CD4-positive, alpha-beta memory T cell (primary cell): ENCODE measurements around the gene DAW1. TPM values are rescaled to one million over a fixed set of nuclear protein-coding genes. Genes with fewer than 3 reads are reported as not detected.

Experiments used
- CTCF ChIA-PET: fragments of 350-600 bp; sonication (Branson Sonifier 250); formaldehyde crosslinking; loops from one replicate; lab custom pipeline; 2021; ENCODE audit warnings: inconsistent platforms; ENCODE audit not compliant: partially characterized antibody; lab: Charles Lee
- POLR2A ChIA-PET: fragments of 350-600 bp; sonication (Branson Sonifier 250); formaldehyde crosslinking; loops from one replicate; lab custom pipeline; 2021; ENCODE audit not compliant: partially characterized antibody; lab: Charles Lee
- DNase-seq, 5 donors: peaks; one replicate each; pipeline versions ENCODE4 v3.0.0 to v3.0.0-alpha.2; 2020 to 2022; ENCODE audit warnings: mixed read lengths in 1 of 5
- H3K27ac ChIP-seq: one replicate; pipeline ENCODE4 v1.7.0; 2013; ENCODE audit warnings: low read depth, low read length
- H3K27me3 ChIP-seq: 2 replicates; pipeline ENCODE4 v1.7.0; 2013; ENCODE audit warnings: mild to moderate bottlenecking, low read length, moderate library complexity; ENCODE audit not compliant: insufficient read depth
- H3K36me3 ChIP-seq: 2 replicates; pipeline ENCODE4 v1.7.0; 2013; ENCODE audit warnings: mild to moderate bottlenecking, low read length, moderate library complexity; ENCODE audit not compliant: insufficient read depth
- H3K4me1 ChIP-seq: 2 replicates; pipeline ENCODE4 v1.7.0; 2013; ENCODE audit warnings: mild to moderate bottlenecking, low read length, moderate library complexity; ENCODE audit not compliant: insufficient read depth
- H3K4me3 ChIP-seq, 2 donors: one replicate each; pipeline ENCODE4 v1.7.0; 2013; ENCODE audit warnings: low read length in 2 of 2, mild to moderate bottlenecking in 1 of 2
- H3K9me3 ChIP-seq, 2 donors: one replicate each; pipeline ENCODE4 v1.7.0; 2013; ENCODE audit warnings: low read length in 2 of 2, control low read depth in 1 of 2; ENCODE audit not compliant: control insufficient read depth in 1 of 2
- H3K27ac Mint-ChIP-seq, 7 donors: one replicate each; pipeline ENCODE4 v1.8.0; 2020 to 2021; ENCODE audit warnings: mixed read lengths in 7 of 7, mild to moderate bottlenecking in 6 of 7, inconsistent platforms in 3 of 7, moderate library complexity in 3 of 7
- H3K27me3 Mint-ChIP-seq, 2 donors: one replicate each; pipeline ENCODE4 v1.8.0; 2020 to 2021; ENCODE audit warnings: mixed read lengths in 2 of 2
- H3K36me3 Mint-ChIP-seq, 2 donors: one replicate each; pipeline ENCODE4 v1.8.0; 2020 to 2021; ENCODE audit warnings: mixed read lengths in 2 of 2, inconsistent platforms in 1 of 2, mild to moderate bottlenecking in 1 of 2
- H3K4me1 Mint-ChIP-seq, 4 donors: one replicate each; pipeline ENCODE4 v1.8.0; 2020 to 2021; ENCODE audit warnings: mixed read lengths in 4 of 4, mild to moderate bottlenecking in 1 of 4
- H3K4me3 Mint-ChIP-seq, 8 donors: one replicate each; pipeline ENCODE4 v1.8.0; 2020 to 2021; ENCODE audit warnings: mixed read lengths in 8 of 8, mild to moderate bottlenecking in 7 of 8, moderate library complexity in 6 of 8, inconsistent platforms in 3 of 8
- H3K9me3 Mint-ChIP-seq, 8 donors: one replicate each; pipeline ENCODE4 v1.8.0; 2020 to 2021; ENCODE audit warnings: mixed read lengths in 8 of 8, mild to moderate bottlenecking in 5 of 8, inconsistent platforms in 3 of 8, moderate library complexity in 1 of 8
- intact Hi-C: fragments of 100-400 bp; cut with micrococcal nuclease; formaldehyde crosslinking; loops from one replicate; pipeline ENCODE4 v1.15.1; 2023
- polyA plus RNA-seq, 2 donors: library from polyadenylated mRNA; unstranded; fragments of 300-500 nt; fragmentation: Illumina TruSeq; gene quantifications; one replicate each; pipeline ENCODE4 v1.2.3, GENCODE V29; 2021
- total RNA-seq, 2 experiments: library from RNA; stranded (reverse); gene quantifications; one replicate each; pipeline ENCODE4 v1.2.3, GENCODE V29; 2021

DAW1 gene
- total and polyA plus RNA-seq, 4 experiments from 2014 or later: not detected

DNA sequence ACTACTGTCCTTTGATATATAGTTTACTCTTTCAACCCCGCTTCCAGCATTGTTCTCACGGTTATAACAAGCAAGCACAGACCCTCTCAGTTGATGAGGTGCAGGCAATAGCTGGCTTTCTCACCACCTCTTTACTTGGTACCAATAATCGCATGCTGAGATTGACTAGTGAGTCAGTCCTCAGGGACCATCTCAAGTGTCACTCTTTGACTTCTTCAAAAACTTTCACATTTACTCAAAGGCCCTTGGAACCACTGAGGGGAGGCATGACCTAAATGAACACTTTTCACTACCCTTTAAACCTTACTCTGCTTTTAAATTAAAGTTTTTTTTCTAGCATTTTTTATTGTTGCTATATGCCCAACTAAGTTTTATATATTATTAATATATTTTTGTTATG, 101.8 kb downstream of the DAW1 start:
- no peaks in the 10 kb centered on the region for H3K27me3 ChIP-seq
- H3K36me3 ChIP-seq: no peaks in the 10 kb centered on the region
- H3K4me1 ChIP-seq: no peaks in the 10 kb centered on the region
- ChIA-PET CTCF (no interaction called here), POLR2A (no interaction called here)
- intact Hi-C loops: no loop called here
- H3K9me3 ChIP-seq: no peaks in the 10 kb centered on the region
- H3K4me1 Mint-ChIP-seq: no peaks in the 10 kb centered on the region
- H3K4me3 Mint-ChIP-seq: no peak overlapping the region
- H3K36me3 Mint-ChIP-seq: no peaks in the 10 kb centered on the region
- no peak overlapping the region for H3K27ac Mint-ChIP-seq
- no peak overlapping the region for H3K4me3 ChIP-seq
- no peak for DNase-seq
- H3K27me3 Mint-ChIP-seq: peaks cover 0 to 2% of the 10 kb centered on the region in 2 donors
- peaks cover 0 to 5% (median 0%) of the 10 kb centered on the region in 8 donors for H3K9me3 Mint-ChIP-seq
- no peak overlapping the region for H3K27ac ChIP-seq

Other genes starting within 250 kb of the DAW1 start
- gene SCYGR5, start 204.8 kb upstream of the DAW1 start, total RNA-seq: not detected
- gene SCYGR5, start 204.8 kb upstream of the DAW1 start, polyA plus RNA-seq: not detected
- gene SLC19A3, start 153.6 kb upstream of the DAW1 start, total RNA-seq: not detected
- gene SLC19A3, start 153.6 kb upstream of the DAW1 start, polyA plus RNA-seq: not detected
- not detected for gene SCYGR6, start 146.9 kb upstream of the DAW1 start, total RNA-seq
- not detected for gene SCYGR6, start 146.9 kb upstream of the DAW1 start, polyA plus RNA-seq
- not detected for gene SCYGR7, start 143.3 kb upstream of the DAW1 start, total RNA-seq
- not detected for gene SCYGR7, start 143.3 kb upstream of the DAW1 start, polyA plus RNA-seq
- not detected for gene SCYGR8, start 125.7 kb upstream of the DAW1 start, total RNA-seq
- gene SCYGR8, start 125.7 kb upstream of the DAW1 start, polyA plus RNA-seq: not detected
- 1 to 10 TPM; 2.6 to 3.2 TPM for gene CCL20, start 57.8 kb upstream of the DAW1 start, total RNA-seq
- gene CCL20, start 57.8 kb upstream of the DAW1 start, polyA plus RNA-seq: 1 to 10 TPM; 1.5 to 1.6 TPM